ENCODE measurements around the gene OSBPL3. TPM values are rescaled to one million over a fixed set of nuclear protein-coding genes. Genes with fewer than 3 reads are reported as not detected.

OSBPL3 gene
- total and polyA plus RNA-seq, 2 donors (not counting 3 experiments of a cell fraction or from before 2014, with no cell fraction given): 7.5 to 27.1 TPM

- no peak overlapping the region for H3K4me3 ChIP-seq (replicated peaks in 1 of 3; ENCODE audit: insufficient read depth in 1 of 3, low read depth in 1 of 3, low read length in 3 of 3)
- ChIA-PET POLR2A (no interaction called here), CTCF (no interaction called here)
- DNase-seq (ENCODE audit: low read depth, low spot score): no peak
- H3K79me2 ChIP-seq (ENCODE audit: control insufficient read depth, insufficient read depth, low read length): no peaks in the 10 kb centered on the region
- TF ChIP-seq POLR2AphosphoS5 (IDR thresholded peaks at IDR 0.05; ENCODE audit: insufficient read depth, low read depth, low read length) (no peak), GATA2 (IDR thresholded peaks at IDR 0.05; ENCODE audit: insufficient read depth, insufficient read length, low read depth, low read length) (no peak), MAX (IDR thresholded peaks at IDR 0.05; ENCODE audit: insufficient read depth, insufficient read length) (no peak), FOS (IDR thresholded peaks at IDR 0.05; ENCODE audit: borderline replicate concordance, insufficient read depth, low read length) (no peak), EZH2 (IDR thresholded peaks at IDR 0.05; ENCODE audit: borderline replicate concordance, low read depth, low read length, severe bottlenecking) (no peak), POLR2A (IDR thresholded peaks at IDR 0.05; ENCODE audit: low read depth, low read length) (no peak), JUN (IDR thresholded peaks at IDR 0.05; ENCODE audit: borderline replicate concordance, insufficient read depth, insufficient read length, low read depth) (no peak), CTCF (IDR thresholded peaks at IDR 0.05; ENCODE audit: extremely low read depth in 1 of 2, insufficient read depth in 1 of 2, low read depth in 1 of 2, low read length in 2 of 2) (no peak), MYC (IDR thresholded peaks at IDR 0.05; ENCODE audit: low read depth, low read length) (no peak)
- no peak overlapping the region for H2AFZ ChIP-seq (ENCODE audit: low read depth, low read length)
- no TSS peak for BruUV-seq (replicated peaks)
- no peak overlapping the region for H3K9ac ChIP-seq (replicated peaks; ENCODE audit: extremely low read depth, insufficient read depth, low read length)
- H3K36me3 ChIP-seq (ENCODE audit: control insufficient read depth in 2 of 2, extremely low read depth in 1 of 2, insufficient read depth in 2 of 2, low read length in 2 of 2): no peaks in the 10 kb centered on the region
- H4K20me1 ChIP-seq (replicated peaks; ENCODE audit: control insufficient read depth, extremely low read depth, insufficient read depth, low read length): no peaks in the 10 kb centered on the region
- no peak overlapping the region for H3K4me2 ChIP-seq (ENCODE audit: insufficient read depth, low read length)
- H3K9me3 ChIP-seq (replicated peaks; ENCODE audit: control insufficient read depth, insufficient read depth, low read length): no peaks in the 10 kb centered on the region
- H3K27me3 ChIP-seq (ENCODE audit: control insufficient read depth in 2 of 2, insufficient read depth in 2 of 2, low read length in 2 of 2): no peaks in the 10 kb centered on the region
- dilution Hi-C loops (cut with MboI; ENCODE audit: extremely low pct_ligation_motif_present, low sequenced_read_pairs): no loop called here
- FAIRE-seq: no peak
- H3K4me1 ChIP-seq (ENCODE audit: control insufficient read depth, extremely low read depth, insufficient read depth, low read length): peaks cover 7% of the 10 kb centered on the region
- intact Hi-C loops (cut with micrococcal nuclease): no loop called here
- H3K9me1 ChIP-seq (replicated peaks; ENCODE audit: control insufficient read depth, extremely low read depth, insufficient read depth, low read length): no peaks in the 10 kb centered on the region
- H3K27ac ChIP-seq (ENCODE audit: insufficient read depth, low read depth, low read length): no peak overlapping the region
Observed at GRCh38 chr7:24783698-24784097, 196.3 kb downstream of the OSBPL3 start.

All from endothelial cell of umbilical vein (primary cell).